GM19193 (cell line): ENCODE data around the gene SHKBP1.

Experiments
- POLR2A ChIP-seq: IDR thresholded peaks from 4 replicates; pipeline ENCODE4 v1.6.1; 2011; ENCODE audit not compliant: insufficient read depth, insufficient read length; ENCODE audit errors: extremely low read depth

The SHKBP1 gene

DNA sequence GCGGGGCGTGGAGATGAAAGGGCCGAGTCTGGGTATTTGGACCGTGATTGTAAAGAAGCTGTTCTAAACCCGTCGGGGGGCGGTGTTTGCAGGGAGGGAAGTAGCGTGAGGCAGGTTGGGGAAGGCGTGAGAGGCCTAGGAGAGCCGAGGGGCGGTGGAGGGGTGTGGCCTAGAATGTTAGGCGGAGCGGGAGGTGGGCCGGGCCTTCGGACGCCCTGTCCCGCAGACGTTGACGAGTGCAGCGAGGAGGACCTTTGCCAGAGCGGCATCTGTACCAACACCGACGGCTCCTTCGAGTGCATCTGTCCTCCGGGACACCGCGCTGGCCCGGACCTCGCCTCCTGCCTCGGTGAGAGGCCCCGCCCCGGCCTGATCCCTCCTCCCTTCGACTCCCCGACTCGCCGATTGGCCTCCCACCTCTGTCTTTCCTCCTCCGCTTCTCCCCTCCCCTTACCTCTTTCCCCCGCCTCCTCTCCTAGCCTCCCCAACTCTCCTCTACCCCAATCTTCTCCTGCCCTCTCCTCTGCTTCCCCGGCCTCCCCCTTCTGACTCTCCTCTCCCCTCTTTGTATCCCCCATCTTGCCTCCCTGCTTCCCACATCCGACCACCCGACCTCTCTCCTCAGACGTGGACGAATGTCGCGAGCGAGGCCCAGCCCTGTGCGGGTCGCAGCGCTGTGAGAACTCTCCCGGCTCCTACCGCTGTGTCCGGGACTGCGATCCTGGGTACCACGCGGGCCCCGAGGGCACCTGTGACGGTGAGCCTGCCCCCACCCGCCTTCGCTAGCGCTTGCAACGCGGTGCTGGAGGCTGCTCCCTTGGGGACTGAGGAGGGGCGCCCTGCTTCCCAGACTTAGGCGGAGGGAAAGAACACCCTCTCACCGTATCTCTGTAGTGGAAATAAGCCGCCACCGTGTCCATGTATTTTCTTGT is 37.3 kb downstream of the SHKBP1 start:
- TF ChIP-seq POLR2A, result peak; percentile 9

DNA sequence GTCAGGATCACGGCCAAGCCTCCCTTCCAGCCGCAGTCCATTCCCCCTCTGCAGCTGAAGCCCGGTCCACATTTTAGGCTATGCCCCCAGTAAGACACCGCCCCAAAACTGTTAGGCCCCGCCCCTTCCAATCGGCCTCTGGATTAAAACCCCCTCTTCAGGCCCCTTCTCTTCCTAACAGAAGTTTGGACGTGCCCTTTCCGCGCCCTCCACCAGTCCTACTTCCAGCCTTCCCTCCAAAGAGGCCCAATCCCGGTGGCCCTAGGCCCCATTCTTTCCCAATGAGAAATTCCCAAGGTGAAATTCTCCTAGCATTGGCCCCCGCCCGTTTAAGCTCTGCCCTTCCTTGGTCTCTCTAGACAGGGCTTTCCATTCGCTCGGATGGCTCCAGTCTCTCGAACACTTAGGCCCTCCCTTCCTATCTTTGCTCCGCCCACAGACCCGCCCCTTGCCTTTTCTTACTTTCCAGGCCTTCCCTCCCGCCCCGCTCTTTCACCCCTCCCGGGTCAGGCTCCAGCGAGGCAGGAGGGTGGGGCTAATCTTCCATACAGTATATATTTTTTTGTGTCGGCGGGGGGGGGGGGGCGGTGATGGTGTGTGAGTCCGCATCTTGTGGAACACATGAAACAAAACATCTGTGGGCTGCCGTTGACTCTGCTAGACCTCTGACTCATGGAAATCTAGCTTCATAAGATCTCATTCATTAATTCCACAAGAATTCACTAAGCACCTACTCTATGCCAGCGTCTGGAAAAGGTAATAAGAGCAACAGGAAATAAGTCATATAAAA is 38.1 kb downstream of the SHKBP1 start:
- no peak for TF ChIP-seq POLR2A

DNA sequence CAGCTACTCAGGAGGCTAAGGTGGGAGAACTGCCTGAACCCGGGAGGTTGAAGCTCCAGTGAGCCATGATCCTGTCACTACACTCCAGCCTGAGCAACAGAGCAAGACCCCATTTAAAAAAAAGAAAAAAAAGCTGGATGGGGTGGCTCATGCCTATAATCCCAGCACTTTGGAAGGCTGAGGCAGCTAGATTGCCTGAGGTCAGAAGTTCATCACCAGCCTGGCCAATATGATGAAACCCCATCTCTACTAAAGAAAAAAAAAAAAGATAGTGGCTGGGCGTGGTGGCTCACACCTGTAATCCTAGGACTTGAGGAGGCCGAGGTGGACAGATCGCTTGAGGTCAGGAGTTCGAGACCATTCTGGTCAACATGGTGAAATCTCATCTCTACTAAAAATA is 39.5 kb downstream of the SHKBP1 start:
- no peak for TF ChIP-seq POLR2A

DNA sequence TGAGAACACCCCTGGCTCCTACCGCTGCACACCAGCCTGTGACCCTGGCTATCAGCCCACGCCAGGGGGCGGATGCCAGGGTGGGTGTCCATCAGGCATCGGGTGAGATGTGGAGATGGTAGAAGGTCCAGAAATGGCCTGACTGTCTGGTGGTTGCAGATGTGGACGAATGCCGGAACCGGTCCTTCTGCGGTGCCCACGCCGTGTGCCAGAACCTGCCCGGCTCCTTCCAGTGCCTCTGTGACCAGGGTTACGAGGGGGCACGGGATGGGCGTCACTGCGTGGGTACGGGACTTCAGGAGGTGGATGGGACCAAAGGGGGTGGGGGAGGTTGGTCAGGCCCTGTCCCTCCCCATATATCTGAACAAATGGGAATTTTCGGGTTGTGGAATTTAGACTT is 40.3 kb downstream of the SHKBP1 start:
- no peak for TF ChIP-seq POLR2A

DNA sequence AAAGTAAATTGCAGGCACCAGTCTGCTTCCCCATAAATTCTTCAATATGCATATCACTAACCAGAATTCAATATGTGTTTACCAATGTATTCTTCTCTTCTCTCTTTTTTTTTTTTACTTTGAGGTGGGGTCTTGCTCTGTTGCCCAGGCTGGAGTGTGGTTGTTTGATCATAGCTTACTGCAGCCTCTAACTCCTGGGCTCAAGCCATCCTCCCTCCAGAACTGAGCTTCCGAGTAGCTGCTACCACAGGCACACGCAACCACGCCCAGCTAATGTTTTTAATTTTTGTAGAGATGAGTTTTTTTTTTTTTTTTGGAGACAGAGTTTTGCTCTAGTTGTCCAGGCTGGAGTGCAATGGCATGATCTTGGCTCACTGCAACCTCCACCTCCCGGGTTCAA is 41.3 kb downstream of the SHKBP1 start:
- no peak for TF ChIP-seq POLR2A

DNA sequence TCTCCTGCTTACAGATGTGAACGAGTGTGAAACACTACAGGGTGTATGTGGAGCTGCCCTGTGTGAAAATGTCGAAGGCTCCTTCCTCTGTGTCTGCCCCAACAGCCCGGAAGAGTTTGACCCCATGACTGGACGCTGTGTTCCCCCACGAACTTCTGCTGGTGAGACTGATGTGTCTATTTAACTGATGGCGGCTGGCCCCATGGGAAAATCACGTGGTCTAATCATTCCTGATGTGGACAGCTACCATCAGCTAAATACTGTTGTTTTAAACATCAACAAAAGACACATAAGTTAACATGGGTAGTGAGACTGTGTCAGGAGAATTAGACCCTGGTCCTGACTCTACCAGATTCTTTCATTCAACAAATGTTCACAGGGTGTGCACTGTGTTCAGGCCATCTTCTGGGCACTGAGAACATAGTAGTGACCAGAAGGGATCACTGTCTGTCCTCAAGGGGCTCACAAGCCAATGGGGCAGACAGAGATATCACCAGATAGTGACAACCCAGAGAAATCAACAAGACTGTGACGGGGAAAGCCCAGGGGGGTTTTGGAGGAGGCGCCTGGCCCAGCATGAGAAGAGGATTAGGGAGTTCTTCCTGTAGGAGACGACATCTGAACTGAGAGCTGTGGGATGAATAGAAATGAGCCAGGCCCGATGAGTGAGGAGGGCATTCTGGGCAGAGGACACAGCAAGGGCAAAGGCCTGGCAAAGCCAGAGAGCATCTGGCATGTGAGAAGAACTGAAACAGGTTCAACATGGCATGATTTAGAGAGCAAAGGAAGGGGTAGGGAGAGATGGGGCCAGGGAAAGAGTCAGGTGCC is 42.9 kb downstream of the SHKBP1 start:
- TF ChIP-seq POLR2A, result no peak

DNA sequence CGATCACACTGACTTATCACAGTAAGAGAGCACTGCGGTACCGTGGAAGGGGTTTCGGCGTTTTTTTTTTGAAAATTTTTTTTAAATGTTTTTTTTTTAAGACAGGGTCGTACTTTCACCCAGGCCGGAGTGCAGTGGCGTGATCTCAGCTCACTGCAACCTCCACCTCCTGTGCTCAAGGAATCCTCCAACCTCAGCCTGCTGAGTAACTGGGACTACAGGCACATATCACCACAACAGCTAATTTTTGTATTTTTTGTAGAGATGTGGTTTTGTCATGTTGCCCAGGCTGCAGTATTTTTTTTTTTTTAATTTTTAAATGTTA is 43.5 kb downstream of the SHKBP1 start:
- TF ChIP-seq POLR2A, result no peak

DNA sequence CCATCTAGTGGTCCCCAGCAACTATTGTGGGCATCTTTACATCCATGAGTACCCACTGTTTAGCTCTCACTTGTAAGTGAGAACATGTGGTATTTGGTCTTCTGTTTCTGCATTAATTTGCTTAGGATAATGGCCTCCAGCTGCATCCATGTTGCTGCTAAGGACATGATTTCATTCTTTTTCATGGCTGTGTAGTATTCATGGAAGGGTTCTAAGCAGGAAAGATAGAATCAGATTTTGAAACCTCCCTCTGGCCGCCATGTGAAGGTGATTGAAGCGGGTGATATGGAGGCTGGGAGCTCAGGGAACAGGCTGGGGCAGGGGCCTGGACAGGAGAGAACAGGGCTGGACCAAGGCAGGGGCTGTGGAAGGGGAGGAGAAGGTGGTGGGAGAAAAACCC is 44.6 kb downstream of the SHKBP1 start:
- no peak for TF ChIP-seq POLR2A

DNA sequence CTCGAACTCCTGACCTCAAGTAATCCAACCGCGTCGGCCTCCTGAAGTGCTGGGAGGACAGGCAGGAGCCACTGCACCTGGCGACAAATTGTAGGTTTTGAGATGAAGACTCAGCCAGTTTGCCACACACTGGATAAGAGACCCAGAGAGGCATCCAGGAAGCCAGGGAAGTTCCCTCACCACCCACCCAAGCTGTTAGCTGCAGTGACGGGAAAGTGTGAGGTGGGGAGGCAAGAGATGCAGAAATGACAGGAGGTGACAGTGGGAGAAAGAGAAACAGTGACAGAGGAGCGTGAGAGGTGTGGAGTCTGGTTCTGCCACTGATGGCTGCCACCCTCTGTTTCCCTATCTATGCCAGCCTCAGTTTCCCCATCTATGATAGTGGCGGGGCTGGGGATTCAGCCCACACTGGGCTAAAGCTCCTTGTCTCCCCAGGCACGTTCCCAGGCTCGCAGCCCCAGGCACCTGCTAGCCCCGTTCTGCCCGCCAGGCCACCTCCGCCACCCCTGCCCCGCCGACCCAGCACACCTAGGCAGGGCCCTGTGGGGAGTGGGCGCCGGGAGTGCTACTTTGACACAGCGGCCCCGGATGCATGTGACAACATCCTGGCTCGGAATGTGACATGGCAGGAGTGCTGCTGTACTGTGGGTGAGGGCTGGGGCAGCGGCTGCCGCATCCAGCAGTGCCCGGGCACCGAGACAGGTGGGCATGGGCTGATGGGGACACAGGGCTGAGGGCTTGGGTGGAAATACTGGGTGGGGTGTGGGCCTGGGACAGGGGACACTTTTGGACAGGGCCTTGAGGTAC is 45.5 kb downstream of the SHKBP1 start:
- no peak for TF ChIP-seq POLR2A

DNA sequence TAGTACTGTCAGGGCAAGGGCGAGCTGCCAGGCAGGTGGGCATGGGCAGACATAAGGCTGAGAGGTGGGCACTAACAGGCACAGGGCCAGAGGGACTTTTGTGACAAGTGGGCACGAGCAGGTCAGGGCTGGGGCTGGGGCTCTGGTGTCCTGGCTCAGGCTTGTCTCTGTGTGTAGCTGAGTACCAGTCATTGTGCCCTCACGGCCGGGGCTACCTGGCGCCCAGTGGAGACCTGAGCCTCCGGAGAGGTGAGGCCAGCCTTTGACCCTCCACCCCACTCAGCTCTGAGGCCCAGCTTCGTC is 46.1 kb downstream of the SHKBP1 start:
- TF ChIP-seq POLR2A, result no peak

DNA sequence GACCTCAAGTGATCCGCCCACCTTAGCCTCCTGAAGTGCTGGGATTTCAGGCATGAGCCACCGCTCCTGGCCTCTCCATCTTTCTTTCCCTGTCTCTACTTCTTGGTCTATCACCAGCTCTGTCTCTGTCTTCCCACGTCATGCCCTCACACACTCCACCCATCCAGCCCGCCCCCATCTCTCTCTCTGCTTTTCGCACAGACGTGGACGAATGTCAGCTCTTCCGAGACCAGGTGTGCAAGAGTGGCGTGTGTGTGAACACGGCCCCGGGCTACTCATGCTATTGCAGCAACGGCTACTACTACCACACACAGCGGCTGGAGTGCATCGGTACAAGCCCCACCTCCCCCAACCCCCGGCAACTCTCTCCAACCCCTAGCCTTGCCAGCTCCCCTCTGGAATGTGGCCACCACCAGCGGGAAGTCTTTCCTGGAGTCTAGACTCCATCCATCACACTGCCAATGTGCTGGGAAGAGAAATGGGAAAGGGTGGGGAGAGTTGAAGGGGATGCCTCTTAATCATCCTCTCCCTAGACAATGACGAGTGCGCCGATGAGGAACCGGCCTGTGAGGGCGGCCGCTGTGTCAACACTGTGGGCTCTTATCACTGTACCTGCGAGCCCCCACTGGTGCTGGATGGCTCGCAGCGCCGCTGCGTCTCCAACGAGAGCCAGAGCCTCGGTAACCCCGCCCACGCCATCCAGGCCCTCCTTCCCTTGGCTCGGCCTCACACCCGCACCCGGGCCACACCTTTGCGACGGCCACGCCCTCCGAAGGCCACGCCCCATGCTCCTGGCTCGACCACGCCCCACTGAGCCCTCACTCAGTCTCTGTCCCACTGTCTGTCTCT is 47.0 kb downstream of the SHKBP1 start:
- TF ChIP-seq POLR2A, result no peak

DNA sequence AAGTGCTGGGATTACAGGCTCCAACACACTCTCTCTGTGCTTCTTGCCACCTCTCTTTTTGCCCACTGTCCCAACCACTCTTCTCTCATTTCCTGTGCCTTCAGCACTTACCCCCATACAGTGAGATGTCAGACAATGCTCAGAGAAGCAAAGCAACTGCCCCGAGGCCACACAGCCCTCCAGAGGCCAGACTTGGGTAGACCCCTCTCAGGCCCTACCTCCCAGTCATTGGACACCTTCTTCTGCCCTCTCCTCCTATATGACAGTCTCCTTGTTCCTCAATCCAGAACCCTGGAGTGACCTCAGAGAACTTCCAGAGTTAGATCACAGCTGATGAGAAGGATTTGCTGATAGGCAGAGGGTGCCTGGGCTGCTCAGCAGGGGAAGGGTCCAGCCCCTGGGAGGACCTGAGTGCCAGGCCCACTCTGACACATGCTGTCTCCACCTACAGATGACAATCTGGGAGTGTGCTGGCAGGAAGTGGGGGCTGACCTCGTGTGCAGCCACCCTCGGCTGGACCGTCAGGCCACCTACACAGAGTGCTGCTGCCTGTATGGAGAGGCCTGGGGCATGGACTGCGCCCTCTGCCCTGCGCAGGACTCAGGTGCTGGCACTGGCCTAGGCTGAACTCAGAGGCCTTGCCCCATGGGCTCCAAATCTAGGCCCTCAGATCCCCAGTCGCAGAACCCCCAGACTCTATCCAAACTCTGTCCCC is 48.9 kb downstream of the SHKBP1 start:
- TF ChIP-seq POLR2A, result no peak

DNA sequence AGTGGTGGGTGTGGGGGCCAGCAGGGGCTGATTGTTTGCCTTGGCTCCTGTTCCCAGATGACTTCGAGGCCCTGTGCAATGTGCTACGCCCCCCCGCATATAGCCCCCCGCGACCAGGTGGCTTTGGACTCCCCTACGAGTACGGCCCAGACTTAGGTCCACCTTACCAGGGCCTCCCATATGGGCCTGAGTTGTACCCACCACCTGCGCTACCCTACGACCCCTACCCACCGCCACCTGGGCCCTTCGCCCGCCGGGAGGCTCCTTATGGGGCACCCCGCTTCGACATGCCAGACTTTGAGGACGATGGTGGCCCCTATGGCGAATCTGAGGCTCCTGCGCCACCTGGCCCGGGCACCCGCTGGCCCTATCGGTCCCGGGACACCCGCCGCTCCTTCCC is 50.2 kb downstream of the SHKBP1 start:
- no peak for TF ChIP-seq POLR2A

DNA sequence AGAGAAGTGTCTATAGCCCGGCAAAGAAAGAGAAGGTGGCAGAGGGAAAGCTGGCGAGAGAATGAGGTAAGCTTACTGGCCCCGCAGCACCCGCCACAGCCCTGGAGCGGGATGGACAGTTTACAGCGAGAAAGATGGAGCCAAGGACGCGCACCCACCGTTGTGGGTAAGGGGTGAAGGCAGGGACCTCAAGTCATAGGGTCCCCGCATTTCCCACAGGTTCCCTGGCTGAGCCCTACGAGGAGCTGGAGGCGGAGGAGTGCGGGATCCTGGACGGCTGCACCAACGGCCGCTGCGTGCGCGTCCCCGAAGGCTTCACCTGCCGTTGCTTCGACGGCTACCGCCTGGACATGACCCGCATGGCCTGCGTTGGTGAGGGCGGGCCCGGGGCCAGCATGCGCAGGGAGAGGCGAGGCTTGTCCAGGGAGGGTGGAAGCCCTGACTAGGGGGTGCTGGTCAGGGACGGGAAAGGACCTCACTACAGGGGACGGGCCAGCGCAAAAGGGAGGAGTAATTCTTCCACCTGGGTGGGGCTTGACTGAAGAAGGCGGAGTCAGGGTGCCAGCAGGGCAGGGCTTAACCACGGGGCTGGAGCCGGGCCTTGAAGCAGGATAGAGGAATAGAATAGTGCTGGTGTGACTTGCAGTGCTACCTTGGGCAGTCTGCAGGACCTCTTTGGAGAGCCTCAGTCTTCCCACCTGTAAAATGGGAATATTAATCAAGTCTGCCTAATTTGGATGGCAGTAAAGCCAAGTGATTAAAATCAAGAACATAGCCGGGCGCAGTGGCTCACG is 51.0 kb downstream of the SHKBP1 start:
- TF ChIP-seq POLR2A, result no peak
